Left ventricle myocardium inferior (tissue), 1 donor: ENCODE results near the gene ETHE1. TPM values are rescaled to one million over a fixed set of nuclear protein-coding genes. Genes with fewer than 3 reads are reported as not detected.

ENCODE experiments used
- DNase-seq: peaks from one replicate; pipeline ENCODE4 v3.0.0-alpha.2; 2020
- H3K27ac ChIP-seq: fragments of 200-600 bp; replicated peaks from 2 replicates; pipeline ENCODE4 v1.8.0; 2021
- H3K27me3 ChIP-seq: fragments of 200-600 bp; 2 replicates; pipeline ENCODE4 v1.8.0; 2021; ENCODE audit warnings: low read depth
- H3K36me3 ChIP-seq: fragments of 200-600 bp; 2 replicates; pipeline ENCODE4 v1.8.0; 2021
- H3K4me1 ChIP-seq: fragments of 200-600 bp; 2 replicates; pipeline ENCODE4 v1.8.0; 2021
- H3K4me3 ChIP-seq: fragments of 200-600 bp; 2 replicates; pipeline ENCODE4 v1.8.0; 2021; ENCODE audit warnings: mild to moderate bottlenecking, moderate library complexity
- H3K9me3 ChIP-seq: fragments of 200-600 bp; replicated peaks from 2 replicates; pipeline ENCODE4 v1.8.0; 2021
- intact Hi-C: fragments of 100-400 bp; cut with micrococcal nuclease; formaldehyde crosslinking; loops from one replicate; pipeline ENCODE4 v1.11.0; 2022
- total RNA-seq: library from RNA; stranded (reverse); fragmentation: NEBNext Ultra II Directional; extraction: Animal tissue kit (Norgen Biotek cat#: 25700); gene quantifications from one replicate; pipeline ENCODE4 v1.2.1, GENCODE V29; 2021
- TF ChIP-seq, protein P1 (sequence below): fragments of 200-600 bp; IDR thresholded peaks from 2 replicates; pipeline ENCODE4 v1.8.0; 2021; ENCODE audit warnings: antibody characterized with exemption, mild to moderate bottlenecking, borderline replicate concordance
- donor health status: DM: no; HTN: yes; CAD: no; lungs with severe emphysema.

ETHE1 gene
- total RNA-seq, 1 donor from 2014 or later, result 14.6 TPM

DNA sequence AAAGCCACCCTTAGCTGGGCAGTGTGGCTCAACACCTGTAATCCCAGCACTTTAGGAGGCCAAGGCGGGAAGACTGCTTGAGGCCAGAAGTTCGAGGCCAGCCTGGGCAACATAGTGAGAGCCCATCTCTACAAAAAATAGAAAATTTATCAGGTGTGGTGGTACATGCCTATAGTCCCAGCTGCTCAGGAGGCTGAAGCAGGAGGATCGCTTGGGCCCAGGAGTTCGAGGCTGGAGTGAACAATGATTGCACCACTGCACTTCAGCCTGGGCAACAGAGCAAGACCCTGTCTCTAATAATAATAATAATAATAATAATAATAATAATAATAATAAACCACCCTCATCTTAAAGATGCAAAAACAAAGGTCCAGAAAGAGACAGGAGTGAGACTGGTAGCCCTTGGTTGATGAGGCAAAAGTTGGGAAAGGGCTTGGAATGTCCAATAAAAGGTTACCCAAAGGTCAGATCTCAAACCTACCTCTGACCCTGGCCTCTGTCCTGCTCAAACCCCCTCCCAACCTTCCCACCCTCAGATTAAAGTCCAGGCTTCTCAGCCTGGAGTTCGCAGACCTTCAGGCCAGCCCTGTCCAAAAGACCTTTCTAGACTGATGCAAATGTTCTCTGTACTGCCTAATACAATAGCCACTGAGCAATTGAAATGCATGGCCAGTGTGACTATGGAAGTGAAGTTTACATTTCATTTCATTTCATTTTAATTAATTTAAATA, 15.1 kb upstream of the ETHE1 start:
- Histone ChIP-seq H3K9me3 (peaks cover 15% of the 10 kb centered on the region), H3K4me1 (no peaks in the 10 kb centered on the region), H3K27me3 (no peaks in the 10 kb centered on the region), H3K27ac (no peak overlapping the region), H3K4me3 (no peak overlapping the region), H3K36me3 (peaks cover 79% of the 10 kb centered on the region)
- no peak for DNase-seq
- TF ChIP-seq, protein P1, sequence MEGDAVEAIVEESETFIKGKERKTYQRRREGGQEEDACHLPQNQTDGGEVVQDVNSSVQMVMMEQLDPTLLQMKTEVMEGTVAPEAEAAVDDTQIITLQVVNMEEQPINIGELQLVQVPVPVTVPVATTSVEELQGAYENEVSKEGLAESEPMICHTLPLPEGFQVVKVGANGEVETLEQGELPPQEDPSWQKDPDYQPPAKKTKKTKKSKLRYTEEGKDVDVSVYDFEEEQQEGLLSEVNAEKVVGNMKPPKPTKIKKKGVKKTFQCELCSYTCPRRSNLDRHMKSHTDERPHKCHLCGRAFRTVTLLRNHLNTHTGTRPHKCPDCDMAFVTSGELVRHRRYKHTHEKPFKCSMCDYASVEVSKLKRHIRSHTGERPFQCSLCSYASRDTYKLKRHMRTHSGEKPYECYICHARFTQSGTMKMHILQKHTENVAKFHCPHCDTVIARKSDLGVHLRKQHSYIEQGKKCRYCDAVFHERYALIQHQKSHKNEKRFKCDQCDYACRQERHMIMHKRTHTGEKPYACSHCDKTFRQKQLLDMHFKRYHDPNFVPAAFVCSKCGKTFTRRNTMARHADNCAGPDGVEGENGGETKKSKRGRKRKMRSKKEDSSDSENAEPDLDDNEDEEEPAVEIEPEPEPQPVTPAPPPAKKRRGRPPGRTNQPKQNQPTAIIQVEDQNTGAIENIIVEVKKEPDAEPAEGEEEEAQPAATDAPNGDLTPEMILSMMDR, result no peak
- intact Hi-C loops, result no loop called here

DNA sequence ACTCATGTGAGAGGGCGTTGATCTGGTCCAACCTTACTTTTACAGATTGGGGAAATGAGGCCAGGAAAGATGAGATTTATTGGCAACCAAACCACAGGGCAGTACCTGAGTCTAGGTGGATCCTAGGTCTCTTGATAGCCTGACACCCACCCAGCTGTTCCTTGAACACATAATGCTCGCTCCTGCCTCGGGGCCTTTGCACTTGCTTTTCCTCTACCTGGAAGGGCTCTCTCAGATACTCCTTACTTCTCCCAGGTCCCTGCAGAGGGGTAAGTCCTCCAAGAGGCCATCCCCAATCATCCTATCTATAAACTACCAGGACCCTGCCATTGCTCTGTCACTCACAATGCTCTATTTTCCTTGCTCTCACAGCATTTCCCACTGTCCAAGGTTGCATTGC, 13.4 kb upstream of the ETHE1 start:
- Histone ChIP-seq H3K4me3 (no peak overlapping the region), H3K36me3 (peaks cover 74% of the 10 kb centered on the region)
- intact Hi-C loops, result no loop called here

DNA sequence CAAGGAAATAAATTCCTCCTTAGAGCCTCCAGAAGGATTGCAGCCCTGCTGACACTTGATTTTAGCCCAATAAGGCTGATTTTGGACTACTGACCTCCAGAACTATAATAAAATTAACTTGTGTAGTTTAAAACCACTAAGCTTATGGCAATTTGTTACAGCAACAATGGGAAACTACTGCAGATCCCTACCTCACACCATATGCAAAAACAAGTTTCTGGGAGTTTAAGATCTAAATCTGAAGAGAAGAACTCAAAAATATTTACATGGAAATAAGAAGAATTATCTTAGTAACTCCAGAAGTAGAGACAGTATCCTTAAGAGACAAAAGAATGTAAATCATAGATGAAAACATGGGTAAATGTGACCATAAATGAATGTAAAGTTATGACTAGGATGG, 11.9 kb upstream of the ETHE1 start:
- TF ChIP-seq, protein P1, result no peak
- no peak overlapping the region for H3K27ac ChIP-seq
- H3K36me3 ChIP-seq, result peaks cover 61% of the 10 kb centered on the region
- H3K4me3 ChIP-seq, result no peak overlapping the region
- H3K27me3 ChIP-seq, result no peaks in the 10 kb centered on the region
- DNase-seq, result no peak
- H3K4me1 ChIP-seq, result peaks cover 17% of the 10 kb centered on the region
- intact Hi-C loops, result no loop called here
- H3K9me3 ChIP-seq, result peaks cover 15% of the 10 kb centered on the region

More for the DNA sequence above, 13.4 kb upstream of the ETHE1 start:
- no peak for DNase-seq
- TF ChIP-seq, protein P1, result no peak
- H3K9me3 ChIP-seq, result peaks cover 15% of the 10 kb centered on the region
- H3K27ac ChIP-seq, result no peak overlapping the region
- H3K4me1 ChIP-seq, result peaks cover 4% of the 10 kb centered on the region
- H3K27me3 ChIP-seq, result no peaks in the 10 kb centered on the region

DNA sequence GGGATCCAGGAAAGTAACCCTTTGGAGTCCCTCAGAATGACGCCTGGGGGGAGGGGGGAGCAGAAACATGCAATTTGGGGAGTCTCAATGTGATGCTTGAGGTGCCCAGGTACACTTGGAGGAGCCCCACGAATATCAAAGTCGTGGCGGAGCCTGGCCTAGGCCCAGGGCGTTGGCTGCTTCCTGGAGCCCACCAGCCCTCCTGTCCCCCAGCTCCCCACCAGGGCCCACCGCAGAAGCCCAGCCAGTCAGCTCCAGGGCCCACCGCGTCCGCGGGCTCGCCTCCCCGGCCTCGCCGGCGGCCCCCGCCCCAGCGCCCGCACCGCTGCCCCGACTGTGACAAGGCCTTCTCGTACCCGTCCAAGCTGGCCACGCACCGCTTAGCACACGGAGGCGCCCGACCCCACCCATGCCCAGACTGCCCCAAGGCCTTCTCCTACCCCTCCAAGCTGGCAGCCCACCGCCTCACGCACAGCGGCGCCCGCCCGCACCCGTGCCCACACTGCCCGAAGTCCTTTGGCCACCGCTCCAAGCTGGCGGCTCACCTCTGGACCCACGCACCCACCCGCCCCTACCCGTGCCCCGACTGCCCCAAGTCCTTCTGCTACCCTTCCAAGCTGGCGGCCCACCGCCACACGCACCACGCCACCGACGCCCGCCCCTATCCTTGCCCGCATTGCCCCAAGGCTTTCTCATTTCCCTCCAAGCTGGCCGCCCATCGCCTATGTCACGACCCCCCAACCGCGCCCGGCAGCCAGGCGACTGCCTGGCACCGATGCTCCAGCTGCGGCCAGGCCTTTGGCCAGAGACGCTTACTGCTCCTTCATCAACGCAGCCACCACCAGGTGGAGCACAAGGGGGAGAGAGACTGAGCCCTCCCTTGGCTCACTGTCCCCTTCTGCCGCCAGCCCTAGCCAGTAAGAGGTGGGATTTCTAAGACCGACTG, 8.1 kb upstream of the ETHE1 start:
- Histone ChIP-seq H3K27ac (peak overlapping the region; percentile 96), H3K36me3 (peaks cover 27% of the 10 kb centered on the region), H3K27me3 (no peaks in the 10 kb centered on the region), H3K4me1 (peaks cover 32% of the 10 kb centered on the region), H3K4me3 (peak overlapping the region; percentile 77), H3K9me3 (peaks cover 15% of the 10 kb centered on the region)
- TF ChIP-seq, protein P1, result peak; percentile 72
- peak; percentile 70 for DNase-seq
- intact Hi-C loops, result no loop called here

DNA sequence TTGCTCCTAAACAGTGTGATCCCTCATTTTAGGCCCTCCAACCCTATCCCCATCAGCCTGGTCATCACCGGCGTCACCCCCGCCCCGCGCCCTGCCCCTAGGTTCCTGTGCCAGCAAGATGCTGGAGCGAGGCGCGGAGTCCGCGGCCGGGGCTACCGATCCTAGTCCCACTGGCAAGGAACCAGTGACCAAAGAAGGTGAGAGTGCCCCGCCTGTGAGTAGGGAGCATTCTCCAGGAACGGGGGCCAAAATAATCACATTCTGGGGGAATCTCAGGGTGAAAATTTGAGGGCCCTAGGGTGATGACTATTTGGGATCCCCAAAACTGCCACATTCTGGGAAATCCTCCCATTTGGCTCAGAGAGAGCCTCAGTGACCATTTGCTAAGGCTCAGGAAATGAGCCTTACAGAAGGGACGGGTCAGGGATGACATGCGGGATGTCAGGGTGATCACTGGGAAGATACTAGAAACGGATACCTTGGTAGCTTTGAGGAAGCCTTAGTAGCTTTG, 7.4 kb upstream of the ETHE1 start:
- Histone ChIP-seq H3K27ac (peak overlapping the region; percentile 96), H3K4me1 (peaks cover 32% of the 10 kb centered on the region), H3K9me3 (peaks cover 12% of the 10 kb centered on the region), H3K4me3 (peak overlapping the region; percentile 77), H3K27me3 (no peaks in the 10 kb centered on the region), H3K36me3 (peaks cover 19% of the 10 kb centered on the region)
- TF ChIP-seq, protein P1, result no peak
- no peak for DNase-seq
- intact Hi-C loops, result no loop called here
